Liver (tissue), 9 donors: ENCODE results near the gene RAE1. TPM values are rescaled to one million over a fixed set of nuclear protein-coding genes. Genes with fewer than 3 reads are reported as not detected.
"Not testable (repeated sequence)": the region's sequence is repeated elsewhere in the genome, so short reads cannot be mapped to it uniquely, and the experiment has no call there.

ENCODE experiments used
- DNase-seq: peaks from one replicate; pipeline ENCODE4 v3.0.0-alpha.2; 2017; ENCODE audit warnings: low spot score
- H3K27ac ChIP-seq, 2 donors: one replicate each; pipeline ENCODE4 v1.7.0; 2013; ENCODE audit warnings: inconsistent platforms in 2 of 2, low read length in 2 of 2, control low read depth in 1 of 2, low read depth in 1 of 2, mild to moderate bottlenecking in 1 of 2
- H3K27me3 ChIP-seq, 4 donors: one replicate each; pipeline versions ENCODE4 v1.6.1 to v1.7.0; 2013; ENCODE audit warnings: low read length in 3 of 4, inconsistent platforms in 1 of 4, mild to moderate bottlenecking in 1 of 4, moderate library complexity in 1 of 4; ENCODE audit not compliant: control insufficient read depth in 4 of 4, insufficient read depth in 4 of 4
- H3K36me3 ChIP-seq, 4 donors: one replicate each; pipeline versions ENCODE4 v1.6.1 to v1.7.0; 2013; ENCODE audit warnings: low read length in 3 of 4, mild to moderate bottlenecking in 3 of 4, low read depth in 1 of 4, moderate library complexity in 1 of 4; ENCODE audit not compliant: control insufficient read depth in 4 of 4, insufficient read depth in 3 of 4
- H3K4me1 ChIP-seq, 4 donors: one replicate each; pipeline versions ENCODE4 v1.6.1 to v1.7.0; 2013; ENCODE audit warnings: low read length in 3 of 4, mild to moderate bottlenecking in 3 of 4, moderate library complexity in 1 of 4; ENCODE audit not compliant: control insufficient read depth in 4 of 4, insufficient read depth in 4 of 4
- H3K4me3 ChIP-seq, 3 donors: one replicate each; pipeline versions ENCODE4 v1.6.1 to v1.7.0; 2013; ENCODE audit warnings: low read length in 3 of 3, control low read depth in 1 of 3, low read depth in 1 of 3, mild to moderate bottlenecking in 1 of 3
- H3K9ac ChIP-seq, 2 donors: one replicate each; pipeline ENCODE4 v1.7.0; 2013; ENCODE audit warnings: low read length in 2 of 2, mild to moderate bottlenecking in 2 of 2, moderate library complexity in 2 of 2, control low read depth in 1 of 2, low read depth in 1 of 2
- H3K9me3 ChIP-seq, 4 donors: one replicate each; pipeline versions ENCODE4 v1.6.1 to v1.7.0; 2013; ENCODE audit warnings: low read length in 3 of 4; ENCODE audit not compliant: control insufficient read depth in 4 of 4
- EGR1 ChIP-seq, 2 donors: IDR thresholded peaks; 2 replicates each; pipeline ENCODE4 v1.6.1; 2016 to 2018; ENCODE audit warnings: antibody characterized with exemption in 2 of 2, low read depth in 2 of 2
- FOXA1 ChIP-seq: IDR thresholded peaks from 2 replicates; pipeline ENCODE4 v1.6.1; 2016; ENCODE audit warnings: antibody characterized with exemption
- FOXA2 ChIP-seq: IDR thresholded peaks from 2 replicates; pipeline ENCODE4 v1.6.1; 2016; ENCODE audit warnings: antibody characterized with exemption
- HNF4A ChIP-seq, 2 donors: conservative IDR thresholded peaks; 2 replicates each; pipeline ENCODE4 v1.6.1; 2016; ENCODE audit warnings: antibody characterized with exemption in 2 of 2, mild to moderate bottlenecking in 2 of 2
- HNF4G ChIP-seq: IDR thresholded peaks from 2 replicates; pipeline ENCODE4 v1.6.1; 2016; ENCODE audit warnings: antibody characterized with exemption
- JUND ChIP-seq, 2 donors: IDR thresholded peaks; 2 replicates each; pipeline ENCODE4 v1.6.1; 2016; ENCODE audit warnings: antibody characterized with exemption in 2 of 2
- NR2F2 ChIP-seq: IDR thresholded peaks from 2 replicates; pipeline ENCODE4 v1.6.1; 2016; ENCODE audit warnings: antibody characterized with exemption
- REST ChIP-seq: IDR thresholded peaks from 2 replicates; pipeline ENCODE4 v1.6.1; 2016; ENCODE audit warnings: antibody characterized with exemption, mild to moderate bottlenecking
- RXRA ChIP-seq, 2 donors: IDR thresholded peaks; 2 replicates each; pipeline ENCODE4 v1.6.1; 2017 to 2018; ENCODE audit warnings: antibody characterized with exemption in 2 of 2, mild to moderate bottlenecking in 1 of 2
- SP1 ChIP-seq: IDR thresholded peaks from 2 replicates; pipeline ENCODE4 v1.6.1; 2018; ENCODE audit warnings: antibody characterized with exemption, mild to moderate bottlenecking
- TAF1 ChIP-seq: conservative IDR thresholded peaks from 2 replicates; pipeline ENCODE4 v1.6.1; 2016; ENCODE audit warnings: antibody characterized with exemption, mild to moderate bottlenecking
- ZBTB33 ChIP-seq: IDR thresholded peaks from 2 replicates; pipeline ENCODE4 v1.6.1; 2016; ENCODE audit warnings: antibody characterized with exemption
- WGBS: extraction: QIAGEN DNeasy Blood & Tissue Kit; methylation state at CpG from one replicate; pipeline ENCODE4 v1.1.7; 2013; 5-methylcytosine and 5-hydroxymethylcytosine counted together
- polyA plus RNA-seq, 2 donors: library from polyadenylated mRNA; stranded (reverse) in 1 of 2; unstranded in 1 of 2; fragments of 200-250 nt in 1 of 2; fragments of >200 nt in 1 of 2; fragmentation: Nextera tagmentation in 1 of 2; extraction: Ambion mirVana in 1 of 2; gene quantifications; one replicate each; pipeline versions ENCODE4 v1.2.1 to v1.2.3, GENCODE V29; 2013 to 2015
- total RNA-seq, 2 donors: library from RNA; depleted of rRNA; stranded (reverse); fragments of >200 nt; gene quantifications; one replicate each; pipeline ENCODE4 v1.2.3, GENCODE V29; 2014
- TF ChIP-seq, protein P1 (sequence below): IDR thresholded peaks from 2 replicates; pipeline ENCODE4 v1.6.1; 2016; ENCODE audit warnings: antibody characterized with exemption
- TF ChIP-seq, protein P2 (sequence below): fragments of 150-350 bp; IDR thresholded peaks from 2 replicates; pipeline ENCODE4 v1.5.1; 2017; ENCODE audit warnings: improper control_type of control experiment, low read depth, low read length; ENCODE audit not compliant: missing input control
- donor health status: healthy.
- donor health status: healthy.
- donor health status: healthy.
- donor health status: healthy.
- donor health status: healthy.

RAE1 gene
- total and polyA plus RNA-seq, 4 donors, result 10.0 to 15.5 (median 13.5) TPM

GRCh38 chr20:57417830-57418780, 67.0 kb downstream of the RAE1 start:
- Histone ChIP-seq H3K27me3 (no peaks in the 10 kb centered on the region), H3K9me3 (no peaks in the 10 kb centered on the region), H3K4me3 (no peak overlapping the region), H3K4me1 (peaks cover 0 to 21% (median 13%) of the 10 kb centered on the region in 4 donors), H3K27ac (no peak overlapping the region), H3K36me3 (no peaks in the 10 kb centered on the region), H3K9ac (no peak overlapping the region)
- 72% methylated on average over 17 of the region's 17 CpGs for WGBS
- TF ChIP-seq EGR1 (IDR thresholded peaks at IDR 0.05; ENCODE audit: low read depth in 2 of 2) (no peak), JUND (IDR thresholded peaks at IDR 0.05) (no peak), SP1 (no peak), FOXA2 (no peak), FOXA1 (no peak), REST (no peak), HNF4G (no peak)
- TF ChIP-seq, protein P1, sequence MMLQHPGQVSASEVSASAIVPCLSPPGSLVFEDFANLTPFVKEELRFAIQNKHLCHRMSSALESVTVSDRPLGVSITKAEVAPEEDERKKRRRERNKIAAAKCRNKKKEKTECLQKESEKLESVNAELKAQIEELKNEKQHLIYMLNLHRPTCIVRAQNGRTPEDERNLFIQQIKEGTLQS, result no peak
- peak; percentile 74 for DNase-seq

DNA sequence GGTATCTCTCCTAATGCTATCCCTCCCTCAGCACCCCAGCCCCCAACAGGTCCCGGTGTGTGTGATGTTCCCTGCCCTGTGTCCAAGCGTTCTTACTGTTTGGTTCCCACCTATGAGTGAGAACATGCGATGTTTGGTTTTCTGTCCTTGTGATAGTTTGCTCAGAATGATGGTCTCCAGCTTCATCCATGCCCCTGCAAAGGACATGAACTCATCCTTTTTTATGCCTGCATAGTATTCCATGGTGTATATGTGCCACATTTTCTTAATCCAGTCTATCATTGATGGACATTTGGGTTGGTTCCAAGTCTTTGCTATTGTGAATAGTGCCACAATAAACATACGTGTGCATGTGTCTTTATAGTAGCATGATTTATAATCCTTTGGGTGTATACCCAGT, 68.4 kb downstream of the RAE1 start:
- not testable (repeated sequence) for H3K9ac ChIP-seq, H3K27me3 ChIP-seq, H3K36me3 ChIP-seq, H3K4me3 ChIP-seq, H3K9me3 ChIP-seq, DNase-seq, H3K27ac ChIP-seq
- WGBS, result 96% methylated on average over 4 of the region's 4 CpGs
- peaks cover 0 to 24% (median 14%) of the 10 kb centered on the region in 4 donors for H3K4me1 ChIP-seq

DNA sequence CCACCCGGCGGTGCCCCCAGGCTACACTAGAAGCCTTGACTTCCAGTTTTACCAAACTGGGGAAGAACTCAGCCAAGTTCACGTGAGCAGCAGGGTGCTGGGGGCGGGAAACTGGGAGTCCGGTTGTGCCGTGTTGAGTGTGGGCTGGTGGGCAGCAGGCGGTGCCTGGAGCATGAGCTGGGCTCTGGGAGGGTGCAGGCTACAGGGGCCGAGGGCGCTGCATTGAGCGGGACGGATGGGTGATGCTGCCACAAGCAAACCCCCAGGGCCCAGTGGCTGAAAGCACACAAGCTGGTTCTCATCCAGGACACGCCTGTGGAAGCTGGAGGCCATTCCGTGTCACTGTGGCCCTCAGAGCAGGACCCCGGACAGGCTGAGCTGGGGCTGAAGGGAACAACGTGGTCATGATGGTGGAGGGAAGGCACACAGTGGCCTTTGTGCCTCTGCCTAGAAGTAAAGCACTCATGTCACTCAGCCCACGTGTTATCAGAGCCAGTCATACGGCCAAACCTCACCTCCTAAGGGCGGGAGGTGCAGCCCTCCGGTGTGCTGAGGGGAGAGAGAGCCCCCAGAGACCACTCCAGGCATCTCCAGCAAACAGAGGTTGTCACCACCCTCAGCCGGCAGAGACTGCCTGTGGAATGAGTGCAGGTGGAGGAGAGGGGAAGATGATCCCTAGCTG, 69.7 kb downstream of the RAE1 start:
- H3K9ac ChIP-seq, result no peak overlapping the region
- peak overlapping the region in 1 of 2 donors; percentile 30 for H3K27ac ChIP-seq
- H3K4me3 ChIP-seq, result no peak overlapping the region
- H3K27me3 ChIP-seq, result no peaks in the 10 kb centered on the region
- 86% methylated on average over 20 of the region's 20 CpGs for WGBS
- no peaks in the 10 kb centered on the region for H3K36me3 ChIP-seq
- DNase-seq, result no peak
- H3K9me3 ChIP-seq, result no peaks in the 10 kb centered on the region
- peaks cover 0 to 27% (median 14%) of the 10 kb centered on the region in 4 donors for H3K4me1 ChIP-seq
- TF ChIP-seq FOXA2, result no peak
- TF ChIP-seq, protein P1, result no peak
- no peak for TF ChIP-seq RXRA (IDR thresholded peaks at IDR 0.05)
- TF ChIP-seq JUND (IDR thresholded peaks at IDR 0.05), result no peak
- TF ChIP-seq, protein P2, sequence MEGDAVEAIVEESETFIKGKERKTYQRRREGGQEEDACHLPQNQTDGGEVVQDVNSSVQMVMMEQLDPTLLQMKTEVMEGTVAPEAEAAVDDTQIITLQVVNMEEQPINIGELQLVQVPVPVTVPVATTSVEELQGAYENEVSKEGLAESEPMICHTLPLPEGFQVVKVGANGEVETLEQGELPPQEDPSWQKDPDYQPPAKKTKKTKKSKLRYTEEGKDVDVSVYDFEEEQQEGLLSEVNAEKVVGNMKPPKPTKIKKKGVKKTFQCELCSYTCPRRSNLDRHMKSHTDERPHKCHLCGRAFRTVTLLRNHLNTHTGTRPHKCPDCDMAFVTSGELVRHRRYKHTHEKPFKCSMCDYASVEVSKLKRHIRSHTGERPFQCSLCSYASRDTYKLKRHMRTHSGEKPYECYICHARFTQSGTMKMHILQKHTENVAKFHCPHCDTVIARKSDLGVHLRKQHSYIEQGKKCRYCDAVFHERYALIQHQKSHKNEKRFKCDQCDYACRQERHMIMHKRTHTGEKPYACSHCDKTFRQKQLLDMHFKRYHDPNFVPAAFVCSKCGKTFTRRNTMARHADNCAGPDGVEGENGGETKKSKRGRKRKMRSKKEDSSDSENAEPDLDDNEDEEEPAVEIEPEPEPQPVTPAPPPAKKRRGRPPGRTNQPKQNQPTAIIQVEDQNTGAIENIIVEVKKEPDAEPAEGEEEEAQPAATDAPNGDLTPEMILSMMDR, result no peak
- TF ChIP-seq EGR1 (IDR thresholded peaks at IDR 0.05; ENCODE audit: low read depth in 2 of 2), result no peak
- no peak for TF ChIP-seq ZBTB33
- TF ChIP-seq HNF4A (conservative IDR thresholded peaks at IDR 0.05), result no peak
- TF ChIP-seq NR2F2, result no peak
- TF ChIP-seq TAF1, result no peak
- no peak for TF ChIP-seq FOXA1
